Measurements from ENCODE around the gene C15orf61.

DNA sequence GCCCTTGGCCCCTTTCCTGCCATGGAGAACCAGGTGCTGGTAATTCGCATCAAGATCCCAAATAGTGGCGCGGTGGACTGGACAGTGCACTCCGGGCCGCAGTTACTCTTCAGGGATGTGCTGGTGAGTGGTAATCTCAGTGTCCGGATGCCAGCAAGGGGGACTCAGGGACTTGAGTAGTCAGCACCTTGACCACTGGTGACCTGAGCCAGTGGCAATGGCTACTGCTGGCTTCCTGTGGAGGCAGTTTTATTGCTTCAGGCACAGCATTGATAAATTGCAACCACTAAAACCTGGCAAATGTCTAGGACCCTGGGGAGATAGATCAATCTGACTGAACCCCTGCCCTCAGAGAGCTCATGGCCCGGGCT is 22.4 kb downstream of the C15orf61 start:
- TF ChIP-seq, protein P1, sequence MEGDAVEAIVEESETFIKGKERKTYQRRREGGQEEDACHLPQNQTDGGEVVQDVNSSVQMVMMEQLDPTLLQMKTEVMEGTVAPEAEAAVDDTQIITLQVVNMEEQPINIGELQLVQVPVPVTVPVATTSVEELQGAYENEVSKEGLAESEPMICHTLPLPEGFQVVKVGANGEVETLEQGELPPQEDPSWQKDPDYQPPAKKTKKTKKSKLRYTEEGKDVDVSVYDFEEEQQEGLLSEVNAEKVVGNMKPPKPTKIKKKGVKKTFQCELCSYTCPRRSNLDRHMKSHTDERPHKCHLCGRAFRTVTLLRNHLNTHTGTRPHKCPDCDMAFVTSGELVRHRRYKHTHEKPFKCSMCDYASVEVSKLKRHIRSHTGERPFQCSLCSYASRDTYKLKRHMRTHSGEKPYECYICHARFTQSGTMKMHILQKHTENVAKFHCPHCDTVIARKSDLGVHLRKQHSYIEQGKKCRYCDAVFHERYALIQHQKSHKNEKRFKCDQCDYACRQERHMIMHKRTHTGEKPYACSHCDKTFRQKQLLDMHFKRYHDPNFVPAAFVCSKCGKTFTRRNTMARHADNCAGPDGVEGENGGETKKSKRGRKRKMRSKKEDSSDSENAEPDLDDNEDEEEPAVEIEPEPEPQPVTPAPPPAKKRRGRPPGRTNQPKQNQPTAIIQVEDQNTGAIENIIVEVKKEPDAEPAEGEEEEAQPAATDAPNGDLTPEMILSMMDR (conservative IDR thresholded peaks at IDR 0.05), result no peak
- no peak for TF ChIP-seq EZH2 (IDR thresholded peaks at IDR 0.05; ENCODE audit: low read depth)
